ENCODE data around the gene MFF. TPM values are rescaled to one million over a fixed set of nuclear protein-coding genes. Genes with fewer than 3 reads are reported as not detected.

Gene MFF
- total and polyA plus RNA-seq, 2 of the 4 experiments (the other 2 are of a cell fraction): 70.1 to 86.4 TPM

GRCh38 chr2:227349989-227350612 is 25.1 kb downstream of the MFF start:
- no peak overlapping the region for H3K56ac ChIP-seq (ENCODE audit: extremely low read depth, insufficient read depth, low read length)
- H3K4ac ChIP-seq (ENCODE audit: low read depth, low read length): no peak overlapping the region
- no peaks in the 10 kb centered on the region for H3K9me3 ChIP-seq (ENCODE audit: control insufficient read depth, insufficient read depth, low read length)
- no peak overlapping the region for H2AK5ac ChIP-seq (ENCODE audit: low read depth, low read length)
- H4K5ac ChIP-seq (ENCODE audit: low read depth, low read length): no peak overlapping the region
- H3K4me2 ChIP-seq (ENCODE audit: low read depth, low read length): no peak overlapping the region
- BruUV-seq (replicated peaks): no TSS peak
- H3K36me3 ChIP-seq (ENCODE audit: control insufficient read depth, insufficient read depth, low read length): peaks cover 14% of the 10 kb centered on the region
- TF ChIP-seq MAFK (IDR thresholded peaks at IDR 0.05; ENCODE audit: low read depth, low read length) (no peak), RAD21 (IDR thresholded peaks at IDR 0.05; ENCODE audit: low read length) (no peak), RFX5 (IDR thresholded peaks at IDR 0.05; ENCODE audit: low read depth, low read length) (no peak)
- POLR2A ChIA-PET (ENCODE audit: unreplicated experiment): interaction anchor here (0.7 kb wide), 1 partner anchor 17 kb away, joined by 3 read pairs; no protein-coding TSS in a partner anchor
- no CpG with 5 or more reads among the region's 7 CpGs for WGBS, 2 experiments (ENCODE audit: extremely low coverage in 2 of 2, insufficient read length in 1 of 2)
- H2BK15ac ChIP-seq (ENCODE audit: low read depth, low read length): no peak overlapping the region
- H3K9ac ChIP-seq (ENCODE audit: low read depth, low read length): no peak overlapping the region
- H2BK20ac ChIP-seq (ENCODE audit: low read depth, low read length): no peak overlapping the region
- intact Hi-C loops (cut with micrococcal nuclease): no loop called here
- no peak overlapping the region for H3K23ac ChIP-seq (ENCODE audit: low read depth, low read length)
- no peak overlapping the region for H2AK9ac ChIP-seq (replicated peaks; ENCODE audit: low read depth, low read length, poor library complexity)
- CTCF ChIA-PET: interaction anchor here (1.6 kb wide), 1 partner anchor 38 kb away, joined by 4 read pairs; the partner anchor contains the start of gene SCYGR1
- H3K18ac ChIP-seq (ENCODE audit: low read depth, low read length): no peak overlapping the region
- no peak overlapping the region for H4K8ac ChIP-seq (ENCODE audit: low read depth in 2 of 2, low read length in 2 of 2)
- in situ Hi-C loops (cut with MboI; ENCODE audit: low sequenced_read_pairs): no loop called here
- H3K27ac ChIP-seq (ENCODE audit: insufficient read depth, low read length): no peak overlapping the region
- dilution Hi-C loops (cut with HindIII; ENCODE audit: low sequenced_read_pairs, unreplicated experiment): no loop called here
- H4K20me1 ChIP-seq (ENCODE audit: insufficient read depth, low read length): no peaks in the 10 kb centered on the region
- no peak overlapping the region for H2AFZ ChIP-seq (replicated peaks; ENCODE audit: low read length, poor library complexity)
- no peak overlapping the region for H4K91ac ChIP-seq (ENCODE audit: insufficient read depth, low read depth, low read length)
- H2BK5ac ChIP-seq (ENCODE audit: low read depth, low read length, poor library complexity, severe bottlenecking): no peak overlapping the region
- H3K27me3 ChIP-seq (ENCODE audit: control insufficient read depth, insufficient read depth, low read length): no peaks in the 10 kb centered on the region
- no peak overlapping the region for H3K4me3 ChIP-seq (ENCODE audit: insufficient read depth, low read depth, low read length)
- H2BK120ac ChIP-seq (ENCODE audit: low read depth, low read length): no peak overlapping the region
- H3K79me1 ChIP-seq (ENCODE audit: low read depth in 1 of 2, low read length in 2 of 2): peaks cover 0 to 5% of the 10 kb centered on the region in 2 experiments; a peak in 2 of 4 replicates
- ATAC-seq (ENCODE audit: low read depth): no peak
- H3K9me1 ChIP-seq (ENCODE audit: insufficient read depth, low read length): no peaks in the 10 kb centered on the region
- no peak for DNase-seq
- H3K14ac ChIP-seq (replicated peaks; ENCODE audit: low read depth, low read length): no peak overlapping the region
- peaks cover 6% of the 10 kb centered on the region for H3K4me1 ChIP-seq (ENCODE audit: control insufficient read depth, insufficient read depth, low read length)
